Astrocyte of the hippocampus (primary cell): ENCODE measurements around the gene ZMYM4.

Source experiments
- DNase-seq: peaks from one replicate; pipeline ENCODE4 v3.0.0; 2011; ENCODE audit warnings: low read depth, low spot score

The ZMYM4 gene

DNA sequence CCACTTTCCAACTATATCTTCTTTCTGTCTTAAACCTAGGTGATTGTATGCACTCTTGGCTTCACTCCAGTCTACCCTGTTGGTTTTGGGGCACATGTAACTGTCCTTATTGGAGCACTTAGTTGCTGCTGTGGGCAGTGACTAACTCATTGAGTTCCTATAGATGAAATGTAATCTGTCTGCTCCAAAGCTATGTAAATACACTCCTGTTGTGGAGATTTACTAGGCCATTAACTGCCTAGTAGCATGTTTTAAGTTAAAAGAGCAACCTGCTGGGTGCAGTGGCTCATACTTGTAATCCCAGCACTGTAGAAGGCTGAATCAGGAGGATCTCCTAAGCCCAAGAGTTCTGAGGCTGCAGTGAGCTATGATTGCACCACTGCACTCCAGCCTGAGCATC, 137.6 kb downstream of the ZMYM4 start:
- DNase-seq, result no peak

DNA sequence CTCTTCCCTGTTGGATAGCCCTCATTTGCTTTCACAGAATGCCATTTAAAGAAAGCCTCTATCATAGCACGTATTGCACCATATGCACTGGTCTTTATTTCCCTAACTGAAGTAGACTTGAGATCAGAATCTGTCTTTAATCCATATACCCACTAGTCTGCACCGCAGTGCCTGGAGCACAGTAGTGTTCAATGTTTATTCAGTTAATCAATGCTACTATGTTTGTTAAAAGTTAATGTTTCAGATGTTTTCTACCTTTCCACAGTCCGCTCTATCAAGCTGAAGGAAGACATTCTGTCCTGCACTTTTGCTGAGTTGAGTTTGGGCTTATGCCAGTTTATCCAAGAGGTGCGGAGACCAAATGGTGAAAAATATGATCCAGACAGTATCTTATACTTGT, 139.2 kb downstream of the ZMYM4 start:
- DNase-seq, result no peak

- no peak for DNase-seq
These were observed 140.4 kb downstream of the ZMYM4 start for GRCh38 chr1:35408925-35409324.

DNA sequence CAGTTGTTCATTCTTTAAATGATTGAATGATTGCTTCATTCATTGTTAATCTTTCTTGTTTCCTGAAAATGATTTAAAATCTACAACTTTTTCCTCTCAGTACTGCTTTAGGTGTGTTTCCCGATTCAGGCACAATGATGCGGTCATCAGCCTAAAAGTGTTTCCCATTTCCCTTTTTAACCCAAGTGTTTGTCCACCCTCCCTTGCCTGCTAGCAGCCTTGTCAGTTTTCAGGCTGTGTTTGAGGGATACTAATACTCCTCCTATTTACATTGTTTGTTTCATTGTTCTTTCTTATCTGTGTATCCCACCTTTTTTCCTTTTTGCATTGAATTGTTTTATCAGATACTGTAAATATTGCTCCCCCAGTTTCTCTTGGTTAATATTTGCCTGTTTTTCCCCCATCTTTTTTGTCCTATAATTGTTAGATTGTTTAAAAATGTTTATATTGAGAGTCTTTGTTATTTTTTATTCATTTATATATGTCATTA, 157.6 kb downstream of the ZMYM4 start:
- no peak for DNase-seq

- DNase-seq, result no peak
These were observed 159.9 kb downstream of the ZMYM4 start for GRCh38 chr1:35428360-35428759.

DNA sequence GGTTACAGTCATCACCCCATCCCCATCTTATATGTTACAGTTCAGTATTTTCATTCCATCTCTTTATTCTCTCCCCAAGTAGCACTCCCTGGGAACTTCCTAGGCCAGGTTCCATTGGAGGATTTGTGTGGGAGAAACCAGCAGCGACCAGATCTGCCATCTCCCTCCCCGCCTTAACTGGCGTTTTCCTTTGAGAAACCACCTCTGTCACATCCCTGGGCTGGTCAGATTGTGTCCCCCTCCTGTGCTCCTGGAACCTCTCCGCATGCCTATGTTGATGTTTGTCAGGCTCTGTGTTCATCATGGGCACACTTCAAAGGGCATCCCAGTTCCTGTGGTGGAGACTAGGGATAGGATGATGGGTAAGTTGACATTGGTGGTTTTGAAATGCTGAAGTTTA, 162.3 kb downstream of the ZMYM4 start:
- no peak for DNase-seq

- DNase-seq, result no peak
These were observed 162.7 kb downstream of the ZMYM4 start for GRCh38 chr1:35431173-35431599.

DNA sequence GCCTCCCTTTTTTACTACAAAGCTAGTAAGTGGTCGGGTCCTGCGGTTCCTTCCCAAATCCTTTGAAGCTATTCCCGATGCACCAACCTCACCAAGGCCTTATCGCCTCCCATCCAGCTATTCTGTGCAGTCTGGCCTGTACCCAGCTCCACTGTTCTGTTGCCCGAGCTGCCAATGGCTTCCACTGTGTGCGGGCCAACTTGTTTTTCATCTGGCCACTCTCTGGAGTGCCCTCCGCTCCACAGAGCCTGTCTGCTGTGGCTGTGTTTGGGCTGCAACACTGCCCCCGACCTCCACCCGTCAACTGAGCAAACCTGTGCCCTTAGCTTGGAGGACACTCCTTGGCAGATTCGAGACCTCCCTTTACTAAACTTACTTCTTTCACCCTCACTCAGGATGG, 163.7 kb downstream of the ZMYM4 start:
- no peak for DNase-seq

DNA sequence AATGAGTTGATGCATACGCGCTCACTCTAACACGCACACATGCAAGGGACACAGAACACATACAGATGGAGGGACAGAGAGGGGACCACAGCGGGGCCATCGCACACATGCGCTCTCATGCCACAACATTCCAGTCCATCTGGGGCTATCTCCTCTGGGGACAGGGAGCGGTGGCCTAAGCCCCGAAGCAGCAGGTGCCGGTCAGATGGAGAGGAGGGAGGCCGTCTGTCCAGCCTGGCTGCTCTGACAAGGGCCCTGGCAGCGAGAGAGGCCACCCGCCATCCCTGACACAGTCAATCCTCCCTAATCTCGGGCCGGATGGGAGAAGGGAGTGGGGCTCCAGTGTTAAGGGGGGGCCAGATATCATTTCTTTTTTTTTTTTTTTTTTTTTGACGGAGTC, 165.2 kb downstream of the ZMYM4 start:
- no peak for DNase-seq

GRCh38 chr1:35434703-35435102, 166.2 kb downstream of the ZMYM4 start:
- no peak for DNase-seq

- no peak for DNase-seq
These were observed 167.6 kb downstream of the ZMYM4 start for GRCh38 chr1:35436078-35436477.

GRCh38 chr1:35437200-35437599, 168.7 kb downstream of the ZMYM4 start:
- DNase-seq, result no peak

GRCh38 chr1:35439626-35440025, 171.1 kb downstream of the ZMYM4 start:
- no peak for DNase-seq

GRCh38 chr1:35441926-35442579, 173.5 kb downstream of the ZMYM4 start:
- DNase-seq, result no peak

GRCh38 chr1:35442734-35443133, 174.2 kb downstream of the ZMYM4 start:
- no peak for DNase-seq

GRCh38 chr1:35443768-35444518, 175.4 kb downstream of the ZMYM4 start:
- DNase-seq, result peak; percentile 30

DNA sequence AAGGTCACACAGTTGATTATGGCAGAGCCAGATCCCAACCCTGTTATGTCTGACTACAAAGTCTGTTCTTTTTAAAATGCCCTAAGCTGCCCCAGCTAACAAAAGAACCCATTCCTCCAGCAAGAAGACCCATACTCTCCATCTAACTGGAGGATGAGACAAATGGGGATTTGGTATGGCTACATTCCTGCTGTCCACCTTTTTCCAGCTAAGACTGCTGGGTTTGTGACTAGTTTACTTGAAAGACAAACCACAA, 175.9 kb downstream of the ZMYM4 start:
- DNase-seq, result no peak

DNA sequence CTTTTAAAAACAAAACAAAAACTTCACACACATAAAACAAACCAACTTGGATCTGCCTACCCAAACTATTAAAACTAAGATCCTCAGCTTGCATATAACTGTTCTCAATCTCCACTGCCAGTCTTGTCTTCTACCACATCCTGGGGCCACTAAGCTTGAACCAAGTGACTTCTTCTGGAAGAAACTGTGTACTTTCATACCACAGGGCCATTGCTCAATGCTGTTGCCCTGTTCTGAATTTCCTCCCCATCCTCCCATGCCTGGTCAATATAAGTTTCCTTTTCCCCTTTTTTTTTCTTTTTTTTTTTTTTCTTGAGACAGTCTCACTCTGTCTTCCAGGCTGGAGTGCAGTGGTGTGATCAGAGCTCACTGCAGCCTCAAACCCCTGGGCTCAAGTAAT, 178.8 kb downstream of the ZMYM4 start:
- no peak for DNase-seq

DNA sequence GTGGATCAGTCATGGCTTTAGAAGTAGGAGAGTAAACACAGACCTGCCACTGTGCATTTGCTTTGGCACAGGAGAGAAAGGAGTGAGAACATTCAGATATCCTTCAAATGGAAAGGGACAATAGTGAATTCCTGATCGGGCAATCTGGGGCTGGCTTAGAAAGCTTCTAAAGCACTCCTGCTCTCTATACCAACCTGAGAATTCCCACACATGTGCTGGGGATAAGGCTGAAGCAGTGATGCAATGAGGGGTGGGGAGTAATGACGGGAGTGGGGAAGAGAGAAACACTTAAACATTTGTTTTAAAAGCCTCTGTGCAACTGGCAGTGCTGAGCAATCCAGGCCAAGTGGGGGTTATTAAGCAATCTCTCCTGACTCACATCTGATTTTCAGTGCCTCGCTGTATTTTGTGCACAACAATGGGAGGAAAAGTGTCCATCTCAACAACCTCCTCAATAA, 179.9 kb downstream of the ZMYM4 start:
- peak; percentile 83 for DNase-seq

GRCh38 chr1:35449334-35450008, 181.0 kb downstream of the ZMYM4 start:
- peak; percentile 84 for DNase-seq

DNA sequence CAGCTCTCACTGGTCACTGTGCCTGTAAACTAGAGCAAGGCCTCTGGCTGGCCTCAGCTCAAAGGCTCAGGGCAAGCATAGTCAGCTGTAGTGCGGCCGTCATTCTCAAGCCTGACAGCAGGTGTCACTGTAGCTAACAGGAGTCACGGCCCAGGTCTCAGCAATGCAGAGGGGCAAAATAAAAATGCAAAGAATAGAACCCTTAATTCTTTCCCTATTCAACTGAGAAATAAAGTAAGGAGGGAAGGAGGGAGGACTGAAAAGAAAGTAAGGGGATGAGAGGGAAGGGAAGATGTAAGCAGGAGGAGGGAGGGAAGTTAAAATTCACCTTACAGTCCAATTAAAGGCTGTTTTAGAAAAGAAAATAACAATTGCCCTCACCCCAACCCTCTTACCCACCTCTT, 182.6 kb downstream of the ZMYM4 start:
- DNase-seq, result peak; percentile 90

DNA sequence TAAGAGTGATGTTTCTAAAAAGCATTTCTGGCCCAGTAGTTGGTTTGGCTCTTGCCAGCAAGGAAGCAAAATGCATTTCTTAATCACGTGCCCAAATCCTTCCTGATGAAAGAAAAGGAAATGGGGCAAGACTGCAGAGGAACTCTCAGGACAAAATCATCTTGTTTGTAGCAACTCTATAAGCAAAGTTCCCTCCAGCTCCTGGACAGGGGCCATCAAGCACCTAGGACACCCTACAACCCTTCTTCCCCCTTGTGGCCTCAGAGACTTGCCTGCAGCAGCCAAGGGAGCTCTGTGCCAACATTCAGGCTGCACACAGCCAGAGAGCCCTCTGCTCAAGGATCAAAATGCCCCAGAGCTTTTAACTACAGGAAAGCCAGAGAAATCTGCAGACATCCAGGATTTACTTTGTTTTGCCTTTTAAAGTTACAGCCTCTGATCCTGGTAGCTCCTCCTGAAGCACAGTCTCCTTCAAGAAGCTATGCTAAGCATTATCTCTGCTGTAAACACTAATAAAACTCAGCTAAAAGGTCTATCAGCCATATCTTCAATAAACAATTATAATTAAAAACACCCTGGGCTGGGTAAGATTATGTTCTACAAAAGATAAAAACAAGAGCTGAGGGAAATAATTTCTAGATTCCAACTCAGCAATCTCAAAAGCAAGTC, 183.7 kb downstream of the ZMYM4 start:
- peak; percentile 52 for DNase-seq
